Activated naive CD4-positive, alpha-beta T cell (primary cell): Measurements from ENCODE around the gene PI4KA.
"Not testable (repeated sequence)": the region's sequence is repeated elsewhere in the genome, so short reads cannot be mapped to it uniquely, and the experiment has no call there.

Experiments
- DNase-seq, 4 experiments: peaks; one replicate each; lab custom pipeline; 2025; lab: John Stamatoyannopoulos, UW

The PI4KA gene

DNA sequence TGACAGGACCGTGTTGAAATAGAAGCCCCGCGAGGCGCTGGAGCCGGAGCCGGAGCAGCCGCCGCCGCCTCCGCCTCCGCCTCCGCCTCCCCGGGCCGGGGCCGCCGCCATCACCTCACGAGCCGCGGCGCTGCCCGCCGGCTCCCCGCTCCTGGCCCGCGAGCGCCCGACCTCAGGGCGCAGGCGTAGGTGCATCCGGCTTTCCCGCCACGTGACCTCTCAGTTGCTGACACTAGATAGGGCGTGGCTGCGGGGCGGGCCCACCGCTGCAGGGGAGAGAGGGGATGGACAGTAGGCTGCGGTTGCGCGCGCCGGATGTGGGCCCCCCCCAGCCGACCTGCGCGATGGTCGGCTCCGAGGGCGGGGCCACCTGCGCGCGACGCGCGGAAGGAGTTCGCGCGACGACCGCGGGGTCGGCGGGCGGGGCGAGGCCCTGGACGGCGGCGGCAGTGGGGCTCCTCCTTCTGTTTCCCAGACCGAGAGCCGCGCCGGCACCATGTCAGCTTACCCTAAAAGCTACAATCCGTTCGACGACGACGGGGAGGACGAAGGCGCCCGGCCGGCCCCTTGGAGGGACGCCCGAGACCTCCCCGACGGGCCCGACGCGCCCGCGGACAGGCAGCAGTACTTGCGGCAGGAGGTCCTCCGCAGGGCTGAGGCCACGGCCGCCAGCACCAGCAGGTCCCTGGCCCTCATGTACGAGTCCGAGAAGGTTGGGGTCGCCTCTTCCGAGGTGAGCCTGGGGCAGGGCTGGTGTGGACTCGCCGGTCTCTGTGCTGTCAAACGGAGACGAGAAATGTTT lies at the start of gene PI4KA, which contains the start of gene SNAP29:
Gene PI4KA, minus strand, starts transcription at position 197 of the 802 bp plus-strand sequence. Its CDS starts 86 bp downstream, at position 111.
Gene SNAP29, plus strand, starts transcription at position 393 of the 802 bp plus-strand sequence. Its CDS starts 104 bp downstream, at position 497.
- peak; percentile 89 to 97 (median 92) for DNase-seq

DNA sequence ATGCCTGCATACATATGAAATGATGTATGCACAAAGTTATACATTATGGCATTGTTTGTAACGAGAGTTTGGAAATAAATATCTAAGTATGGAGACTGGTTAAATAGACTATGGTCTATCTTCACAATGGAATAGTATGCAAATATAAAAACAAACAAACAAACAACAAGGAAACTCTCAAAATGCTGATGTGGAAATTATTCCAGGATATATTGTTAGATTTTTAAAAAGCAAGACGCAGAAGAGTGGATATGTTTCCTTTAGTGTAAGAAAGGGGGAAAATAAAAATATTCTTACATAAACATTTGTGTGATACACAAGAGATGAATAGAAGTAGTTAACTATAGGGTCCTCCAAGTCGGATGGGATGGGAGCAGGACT lies 47.8 kb upstream of the PI4KA start:
- DNase-seq, result no peak

DNA sequence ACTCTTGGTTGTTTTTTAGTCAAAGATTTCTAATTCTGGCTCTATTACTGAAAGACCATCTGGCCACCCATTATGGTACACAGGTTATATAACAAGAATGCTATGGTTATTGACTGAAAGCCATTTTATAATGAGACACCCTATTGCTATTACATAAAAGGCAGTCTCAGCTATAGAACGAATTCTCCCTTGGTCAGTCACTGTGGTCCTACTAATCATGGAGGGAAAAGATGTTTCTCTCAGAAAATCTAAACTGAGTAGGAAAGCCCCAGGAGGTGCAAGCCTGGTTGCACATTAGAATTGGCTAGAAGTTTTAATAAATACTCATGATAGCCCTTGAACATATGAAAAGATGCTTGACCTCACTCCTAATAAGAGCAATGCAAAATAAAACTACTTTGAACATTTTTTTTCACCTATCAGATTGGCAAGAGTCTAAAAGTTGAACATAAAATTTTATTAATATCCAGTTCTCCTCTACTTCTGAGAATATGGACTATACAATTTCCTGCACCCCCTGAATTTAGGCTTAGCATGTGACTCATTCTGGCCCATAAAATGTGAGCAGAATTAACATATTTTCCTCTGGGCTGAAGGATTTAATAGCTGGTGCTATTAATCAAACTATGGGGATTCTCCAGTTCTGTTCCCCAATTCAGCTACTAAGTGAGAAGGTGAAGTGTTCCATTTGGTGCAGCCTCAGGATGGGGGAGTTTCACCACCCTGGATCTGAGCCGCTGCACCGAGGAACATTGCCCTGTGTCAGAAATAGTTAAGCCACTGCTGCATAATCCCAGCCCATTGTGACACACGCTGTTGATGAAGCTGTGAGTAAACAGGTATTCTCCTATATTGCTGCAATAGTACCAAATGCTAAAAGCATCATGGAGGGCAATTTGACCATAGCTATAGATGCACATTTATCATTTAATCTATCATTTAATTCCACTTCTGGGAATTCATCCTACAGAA lies 47.1 kb upstream of the PI4KA start:
- no peak for DNase-seq

DNA sequence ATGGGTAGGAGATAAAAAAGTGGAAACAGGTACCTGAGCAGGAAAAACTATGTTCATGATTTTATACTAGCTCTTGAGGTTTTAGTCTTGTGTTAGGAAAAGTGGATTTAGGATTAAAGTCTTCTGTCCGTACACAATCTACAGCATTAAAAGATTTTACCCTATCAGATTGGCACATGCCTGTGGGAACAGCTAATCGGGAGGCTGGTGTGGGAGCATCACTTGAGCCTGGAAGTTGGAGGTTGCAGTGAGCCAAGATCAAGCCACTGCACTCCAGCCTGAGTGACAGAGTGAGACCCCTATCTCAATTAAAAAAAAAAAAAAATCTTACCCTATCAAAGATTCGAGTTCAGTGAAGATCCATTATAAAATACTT lies 46.4 kb upstream of the PI4KA start:
- no peak for DNase-seq

DNA sequence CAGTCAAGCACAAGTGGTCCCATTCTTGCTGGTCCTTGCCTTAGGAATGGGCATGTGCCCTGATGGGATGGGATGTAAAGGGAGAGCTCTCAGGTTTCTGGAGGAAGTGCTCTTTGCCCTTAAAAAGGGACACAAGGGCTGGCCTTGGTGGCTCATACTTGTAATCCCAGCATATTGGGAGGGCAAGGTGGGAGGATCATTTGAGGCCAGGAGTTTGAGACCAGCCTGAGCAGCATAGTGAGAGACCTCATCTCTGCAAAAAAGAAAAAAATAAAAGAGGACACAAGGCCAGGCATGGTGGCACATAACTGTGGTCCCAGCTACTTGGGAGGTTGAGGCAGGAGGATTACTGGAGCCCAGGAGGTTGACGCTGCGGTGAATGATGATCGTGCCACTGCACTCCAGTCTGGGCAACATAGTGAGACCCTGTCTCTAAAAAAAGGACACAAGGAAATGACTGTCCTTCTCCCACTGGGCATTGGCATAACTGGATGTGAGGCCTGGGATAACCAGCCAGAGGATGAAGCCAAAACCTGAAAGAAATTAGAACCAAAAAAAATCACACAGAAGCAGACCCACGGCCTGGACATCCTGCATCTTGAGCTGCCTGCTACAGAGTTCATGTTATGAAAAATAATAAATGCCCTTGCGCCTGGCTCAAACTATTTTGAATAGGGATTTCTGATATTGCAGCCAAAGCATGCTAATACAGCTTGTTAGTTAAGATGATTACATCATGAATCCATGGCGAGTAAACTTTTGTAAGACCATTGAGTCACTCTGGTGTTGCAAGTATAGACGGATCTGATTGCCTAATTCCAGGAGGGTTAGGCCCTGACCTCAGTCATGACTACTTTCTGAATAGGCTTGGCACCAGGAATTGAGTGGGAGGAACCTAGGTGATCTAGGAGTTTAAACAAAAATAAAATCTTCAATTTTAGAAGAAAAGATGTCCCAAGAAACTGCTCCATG lies 45.7 kb upstream of the PI4KA start:
- no peak for DNase-seq

DNA sequence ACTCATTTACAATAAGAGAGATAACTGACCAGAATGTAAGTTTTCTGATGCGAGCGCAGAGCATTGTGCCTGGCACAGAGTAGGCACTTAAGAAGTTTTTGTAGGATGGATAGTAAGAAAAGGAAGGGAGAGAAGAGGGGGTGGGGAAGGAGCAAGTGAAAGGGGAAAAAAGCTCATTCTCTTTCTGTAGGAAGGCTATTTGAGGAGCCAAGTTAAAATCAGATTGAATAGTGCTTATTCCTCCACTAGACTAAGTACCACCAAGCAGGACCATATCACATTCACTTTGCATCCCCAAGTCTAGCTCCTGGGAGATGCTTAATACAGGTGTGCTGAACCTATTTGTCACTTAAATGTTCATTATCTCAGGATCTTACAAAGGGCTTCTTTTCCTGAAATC lies 44.5 kb upstream of the PI4KA start:
- no peak for DNase-seq

DNA sequence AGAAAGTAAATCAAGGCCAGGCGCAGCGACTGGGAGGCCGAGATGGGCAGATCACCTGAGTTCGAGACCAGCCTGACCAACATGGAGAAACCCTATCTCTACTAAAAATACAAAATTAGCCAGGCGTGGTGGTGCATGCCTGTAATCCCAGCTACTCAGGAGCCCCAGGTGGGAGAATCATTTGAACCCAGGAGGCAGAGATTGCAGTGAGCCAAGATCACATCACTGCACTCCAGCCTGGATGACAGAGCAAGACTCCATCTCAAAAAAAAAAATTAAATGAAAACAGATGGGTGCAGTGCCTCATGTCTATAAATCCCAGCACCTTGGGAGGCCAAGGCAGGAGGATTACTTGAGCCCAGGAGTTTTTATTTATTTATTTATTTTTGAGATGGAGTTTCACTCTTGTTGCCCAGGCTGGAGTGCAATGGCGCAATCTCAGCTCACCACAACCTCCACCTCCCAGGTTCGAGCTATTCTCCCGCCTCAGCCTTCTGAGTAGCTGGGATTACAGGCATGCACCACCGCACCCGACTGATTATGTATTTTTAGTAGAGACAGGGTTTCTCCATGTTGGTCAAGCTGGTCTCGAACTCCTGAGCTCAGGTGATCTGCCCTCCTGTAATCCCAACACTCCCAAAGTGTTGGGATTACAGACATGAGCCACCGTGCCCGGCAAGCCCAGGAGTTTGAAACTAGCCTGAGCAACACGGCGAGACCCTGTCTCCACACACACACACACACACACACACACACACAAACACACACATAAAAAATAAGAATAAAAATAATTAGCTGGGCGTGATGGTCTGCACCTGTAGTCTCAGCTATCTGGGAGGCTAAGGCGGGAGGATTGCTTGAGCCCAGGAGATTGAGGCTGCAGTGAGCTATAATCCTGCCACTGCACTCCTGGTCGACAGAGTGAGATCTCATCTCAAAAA lies 42.8 kb upstream of the PI4KA start:
- DNase-seq, result not testable (repeated sequence)

DNA sequence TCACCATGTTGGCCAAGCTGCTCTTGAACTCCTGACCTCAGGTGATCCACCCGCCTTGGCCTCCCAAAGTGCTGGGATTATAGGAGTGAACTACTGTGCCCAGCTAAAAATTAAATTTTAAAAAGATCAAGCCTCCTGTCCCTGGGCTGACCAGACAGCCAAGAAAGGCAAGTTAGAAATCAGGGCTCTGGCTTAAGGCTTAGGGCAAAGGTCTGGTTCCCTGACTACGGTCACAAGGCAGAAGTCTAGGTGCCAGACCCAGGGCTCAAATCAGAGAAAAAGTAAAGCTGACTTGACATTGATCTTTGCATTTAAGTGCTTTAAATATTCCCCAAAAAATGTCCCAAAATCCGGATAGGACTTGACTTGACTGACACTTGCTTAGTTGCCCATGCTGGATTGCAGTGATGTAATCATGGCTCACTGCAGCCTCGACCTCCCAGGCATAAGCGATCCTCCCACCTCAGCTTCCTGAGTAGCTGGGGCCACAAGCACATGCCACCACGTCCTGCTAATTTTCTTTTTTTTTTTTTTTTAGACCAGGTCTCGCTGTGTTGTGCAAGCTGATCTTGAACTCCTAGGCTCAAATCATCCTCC lies 41.3 kb upstream of the PI4KA start:
- no peak for DNase-seq

DNA sequence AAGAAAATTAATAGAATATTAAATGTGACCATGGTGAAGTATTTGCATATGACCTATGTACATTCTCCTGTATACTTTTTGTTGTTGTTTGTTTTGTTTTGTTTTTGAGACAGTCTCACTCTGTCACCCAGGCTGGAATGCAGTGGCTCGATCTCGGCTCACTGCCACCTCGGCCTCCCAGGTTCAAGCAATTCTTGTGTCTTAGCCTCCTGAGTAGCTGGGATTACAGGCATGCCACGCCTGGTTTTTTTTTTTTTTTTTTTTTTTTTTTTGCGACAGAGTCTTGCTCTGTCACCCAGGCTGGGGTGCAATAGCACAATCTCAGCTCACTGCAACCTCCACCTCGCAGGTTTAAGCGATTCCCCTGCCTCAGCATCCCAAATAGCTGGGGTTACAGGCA lies 39.1 kb upstream of the PI4KA start:
- not testable (repeated sequence) for DNase-seq

DNA sequence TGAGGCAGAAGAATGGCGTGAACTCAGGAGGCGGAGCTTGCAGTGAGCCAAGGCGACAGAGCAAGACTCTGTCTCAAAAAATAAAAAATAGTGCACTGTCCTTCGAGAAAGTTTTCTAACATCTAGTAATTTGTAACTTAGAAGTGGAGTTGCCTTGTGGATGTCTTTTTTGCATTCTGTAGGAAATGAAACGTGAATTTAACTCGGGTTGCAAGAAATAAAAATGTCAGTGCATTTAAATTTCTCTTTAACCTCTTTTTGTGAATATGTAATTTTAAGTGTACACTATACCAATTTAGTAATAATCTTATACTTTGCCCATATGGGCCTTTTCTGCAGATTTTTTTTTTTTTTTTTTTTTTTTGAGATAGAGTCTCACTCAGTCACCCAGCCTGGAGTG lies 32.4 kb upstream of the PI4KA start:
- no peak for DNase-seq

DNA sequence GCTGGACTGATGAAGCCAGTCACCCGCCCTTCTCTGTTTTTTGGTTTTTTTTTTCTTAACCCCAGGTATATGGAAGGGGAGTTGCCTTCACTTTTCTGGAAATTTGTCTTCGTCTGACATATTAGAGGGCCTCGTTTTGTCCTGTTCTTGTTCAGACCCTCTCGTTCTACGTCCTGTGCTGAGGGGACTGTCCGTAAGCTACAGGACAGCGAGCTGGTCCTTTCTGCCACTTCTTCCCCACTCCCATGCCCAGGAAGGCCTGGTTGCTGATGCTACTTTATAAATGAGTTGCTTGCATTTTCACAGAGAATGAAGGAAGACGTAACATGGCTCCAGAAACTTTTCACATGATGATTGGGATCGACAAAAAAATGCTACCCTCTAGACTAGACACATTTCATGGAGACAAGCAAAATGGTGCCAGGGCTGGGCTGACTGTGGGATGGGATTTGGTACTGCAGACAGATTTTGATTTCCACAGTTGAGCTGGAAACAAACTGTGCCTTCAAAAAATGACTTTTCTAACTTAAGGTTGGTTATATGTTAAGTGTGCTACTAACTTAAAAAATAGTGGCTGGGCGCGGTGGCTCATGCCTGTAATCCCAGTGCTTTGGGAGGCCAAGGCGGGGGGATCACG lies 31.4 kb upstream of the PI4KA start:
- no peak for DNase-seq

DNA sequence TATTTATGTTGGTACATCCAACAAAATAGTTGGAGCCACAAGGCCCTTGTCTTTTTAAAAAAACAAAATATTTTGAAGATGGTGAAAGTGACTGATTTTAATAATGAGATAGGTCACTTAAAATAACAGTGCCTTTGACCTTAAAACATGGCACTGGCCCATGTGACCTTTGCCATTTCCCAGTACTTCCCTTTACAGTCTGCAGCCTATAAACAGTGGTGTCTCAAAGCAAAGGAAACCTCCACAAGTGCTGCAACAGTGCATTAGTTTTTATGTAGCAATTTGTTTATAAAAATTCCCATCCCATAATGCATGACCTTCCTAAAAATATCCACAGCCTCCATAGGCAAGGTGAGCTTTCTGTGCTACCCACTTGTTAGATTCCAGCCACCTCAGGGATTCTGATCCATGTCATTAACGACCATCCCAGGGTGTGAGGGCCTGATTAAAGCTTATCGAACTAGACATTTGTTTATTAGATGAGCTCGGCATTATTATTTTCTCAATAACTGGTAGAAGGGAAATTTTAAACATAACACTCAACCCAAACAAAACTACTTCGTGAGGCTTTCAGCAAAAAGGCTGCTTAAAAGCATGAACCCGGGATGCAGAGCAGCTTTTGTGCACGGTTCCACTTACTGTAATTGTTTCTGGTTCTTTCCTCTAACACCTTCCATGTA lies 30.6 kb upstream of the PI4KA start:
- DNase-seq, result no peak

DNA sequence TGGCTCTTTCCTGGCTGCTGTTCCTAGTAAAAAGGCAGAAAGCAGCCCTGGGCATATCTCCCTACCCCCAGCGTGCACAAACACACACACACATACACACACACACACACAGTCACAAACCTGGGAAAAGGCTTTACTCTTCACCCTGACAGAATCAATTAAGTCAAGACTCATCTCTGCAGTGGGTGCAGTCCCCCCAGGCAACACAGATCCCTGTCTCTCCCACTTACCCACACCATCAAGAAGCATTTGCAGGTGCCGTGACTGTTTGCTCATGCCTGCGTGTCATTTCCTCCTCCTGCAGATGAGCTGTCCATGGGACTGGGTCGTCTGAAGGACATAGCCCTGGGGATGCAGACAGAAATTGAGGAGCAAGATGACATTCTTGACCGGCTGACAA lies 28.8 kb upstream of the PI4KA start:
- no peak for DNase-seq

DNA sequence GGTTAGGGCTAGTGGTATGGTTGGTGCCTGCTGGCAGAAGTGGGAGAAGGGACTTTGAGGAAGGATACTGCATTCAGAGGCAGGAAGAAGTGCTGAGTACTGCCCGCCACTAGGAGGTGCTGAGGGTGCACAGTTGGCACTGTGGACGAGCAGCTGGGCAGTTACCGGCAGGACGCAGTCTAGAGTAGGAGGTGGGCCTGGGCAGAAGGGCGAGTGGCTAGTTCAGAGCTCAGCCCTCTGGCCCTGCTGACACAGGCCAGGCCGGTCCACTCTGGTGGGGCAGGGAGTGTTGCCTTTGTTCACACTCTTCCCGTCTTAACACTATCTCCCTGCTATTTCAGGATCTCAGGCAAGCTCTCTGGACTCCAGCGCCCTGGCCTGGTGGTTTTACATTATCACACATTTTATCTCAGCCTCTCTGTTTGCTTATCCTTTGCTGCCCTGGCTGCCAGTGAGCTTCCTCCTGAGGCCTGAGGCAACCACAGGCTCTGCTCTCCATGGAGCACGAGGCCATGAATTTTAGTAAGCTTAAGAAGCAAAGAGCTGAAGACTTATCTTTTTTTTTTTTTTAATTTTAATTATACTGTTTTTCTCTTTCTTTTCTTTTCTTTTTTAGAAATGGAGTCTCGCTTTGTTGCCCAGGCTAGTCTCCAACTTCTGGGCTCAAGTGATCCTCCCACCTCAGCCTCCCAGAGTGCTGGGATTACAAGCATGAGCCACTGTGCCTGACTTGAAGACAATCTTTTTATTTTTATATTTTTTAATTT lies 27.1 kb upstream of the PI4KA start:
- DNase-seq, result peak in 1 of 4 experiments; percentile 24

DNA sequence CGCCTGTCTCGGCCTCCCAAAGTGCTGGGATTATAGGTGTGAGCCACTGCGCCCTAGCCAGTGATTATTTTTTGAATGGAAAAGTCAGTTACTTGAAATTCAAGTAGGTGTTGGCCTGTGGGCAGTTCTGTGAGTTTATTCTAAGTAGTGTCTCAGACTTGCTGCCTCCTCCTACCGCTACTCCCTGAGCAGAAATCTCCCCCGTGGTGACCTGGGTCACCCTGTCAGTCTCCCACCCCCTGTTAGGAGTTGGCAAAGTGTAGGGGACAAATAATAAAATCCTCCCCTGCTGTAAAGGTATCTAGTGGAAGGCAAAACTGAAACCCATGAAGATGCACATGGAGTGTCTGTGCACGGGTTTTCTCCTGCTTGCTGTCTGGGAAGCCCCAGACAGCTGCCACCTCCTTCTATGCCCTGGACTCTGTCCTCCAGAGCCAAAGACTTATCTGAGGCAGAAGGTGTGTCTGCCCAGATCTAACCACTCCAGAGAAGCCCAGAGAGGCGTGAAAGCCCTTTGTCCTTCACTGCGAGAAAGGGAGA lies 26.5 kb upstream of the PI4KA start:
- DNase-seq, result no peak

DNA sequence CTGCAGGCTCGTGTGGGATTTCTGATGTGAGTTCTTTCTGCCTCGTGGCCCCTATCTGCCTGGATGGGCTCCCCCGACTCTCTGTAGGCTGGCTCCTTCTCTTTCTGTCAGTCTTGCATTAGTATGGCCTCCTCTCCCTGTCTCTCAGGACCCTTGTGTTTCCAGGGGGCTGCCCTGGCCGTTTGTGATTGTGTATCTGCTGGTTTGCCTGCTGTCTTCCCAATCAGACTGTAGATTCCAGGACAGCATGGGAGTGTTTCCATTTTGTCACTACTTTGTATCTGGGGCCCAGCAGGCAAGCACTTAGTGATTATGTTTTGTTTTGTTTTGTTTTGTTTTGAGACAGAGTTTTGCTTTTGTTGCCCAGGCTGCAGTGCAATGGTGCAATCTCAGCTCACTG lies 25.8 kb upstream of the PI4KA start:
- no peak for DNase-seq

DNA sequence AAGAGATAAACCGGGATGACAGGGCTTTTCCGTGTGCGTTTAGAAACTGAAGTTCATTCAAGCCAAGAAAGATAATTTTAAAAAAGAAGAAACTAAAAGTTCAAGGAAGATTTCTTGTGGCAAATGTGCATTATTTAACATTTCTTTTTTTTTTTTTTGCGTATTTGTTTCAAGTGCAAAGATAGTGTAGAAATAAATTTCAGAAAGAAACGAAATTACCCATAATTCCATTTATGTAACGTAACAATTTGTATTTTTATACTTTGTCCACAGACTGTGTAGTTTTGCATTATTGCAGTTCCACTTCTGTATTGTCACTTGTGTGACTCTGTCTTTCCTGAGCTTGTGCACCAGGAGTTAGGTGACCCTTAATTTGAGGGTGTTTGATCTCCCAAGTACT lies 24.2 kb upstream of the PI4KA start:
- DNase-seq, result no peak
